NCI-H345 (cell line): Measurements from ENCODE around the gene LDLRAD4.

Source experiments
- DNase-seq: peaks from one replicate; lab custom pipeline; 2025; lab: John Stamatoyannopoulos, UW

Gene LDLRAD4

GRCh38 chr18:13285874-13286273 lies 67.3 kb downstream of the LDLRAD4 start:
- DNase-seq: no peak

GRCh38 chr18:13286456-13287125 lies 68.0 kb downstream of the LDLRAD4 start:
- DNase-seq: no peak

- DNase-seq: no peak
Measured at GRCh38 chr18:13287372-13287771, 68.8 kb downstream of the LDLRAD4 start.

GRCh38 chr18:13288509-13289133 lies 70.1 kb downstream of the LDLRAD4 start:
- no peak for DNase-seq

- DNase-seq: no peak
Measured at GRCh38 chr18:13289481-13290205, 71.1 kb downstream of the LDLRAD4 start.

- DNase-seq: no peak
Measured at GRCh38 chr18:13290856-13291271, 72.3 kb downstream of the LDLRAD4 start.

- no peak for DNase-seq
Measured at GRCh38 chr18:13291299-13291698, 72.7 kb downstream of the LDLRAD4 start.

GRCh38 chr18:13291745-13292447 lies 73.3 kb downstream of the LDLRAD4 start:
- no peak for DNase-seq

- no peak for DNase-seq
Measured at GRCh38 chr18:13292736-13293135, 74.2 kb downstream of the LDLRAD4 start.

- DNase-seq: no peak
Measured at GRCh38 chr18:13294309-13294708, 75.7 kb downstream of the LDLRAD4 start.

- DNase-seq: no peak
Measured at GRCh38 chr18:13295894-13296293, 77.3 kb downstream of the LDLRAD4 start.

GRCh38 chr18:13296867-13297574 lies 78.5 kb downstream of the LDLRAD4 start:
- DNase-seq: no peak

GRCh38 chr18:13298262-13298661 lies 79.7 kb downstream of the LDLRAD4 start:
- no peak for DNase-seq

- DNase-seq: peak; percentile 58
Measured at GRCh38 chr18:13300029-13300428, 81.5 kb downstream of the LDLRAD4 start.

- no peak for DNase-seq
Measured at GRCh38 chr18:13300796-13301195, 82.2 kb downstream of the LDLRAD4 start.

GRCh38 chr18:13302040-13302439 lies 83.5 kb downstream of the LDLRAD4 start:
- no peak for DNase-seq

- DNase-seq: peak; percentile 11
Measured at GRCh38 chr18:13302457-13303225, 84.1 kb downstream of the LDLRAD4 start.

- no peak for DNase-seq
Measured at GRCh38 chr18:13303756-13304364, 85.3 kb downstream of the LDLRAD4 start.

- DNase-seq: no peak
Measured at GRCh38 chr18:13305301-13305700, 86.7 kb downstream of the LDLRAD4 start.

- DNase-seq: no peak
Measured at GRCh38 chr18:13306583-13306982, 88.0 kb downstream of the LDLRAD4 start.

GRCh38 chr18:13308369-13308768 lies 89.8 kb downstream of the LDLRAD4 start:
- no peak for DNase-seq
